Ovary (tissue), 3 donors: ENCODE results near the gene GHITM.

Experiments
- POLR2A ChIP-seq: fragments of 450-650 bp; IDR thresholded peaks from one replicate; pipeline ENCODE4 v1.6.1; 2017; ENCODE audit warnings: antibody characterized with exemption, mild to moderate bottlenecking, moderate library complexity
- TF ChIP-seq, protein P1 (sequence below), 3 donors: fragments of 450-650 bp in 2 of 3; fragments of 200-600 bp in 1 of 3; IDR thresholded peaks; one replicate each; pipeline versions ENCODE4 v1.5.1 to v1.8.0; 2016 to 2022; ENCODE audit warnings: antibody characterized with exemption in 3 of 3, mild to moderate bottlenecking in 1 of 3
- donor health status: DM: no; HTN: no; CAD: no.

DNA sequence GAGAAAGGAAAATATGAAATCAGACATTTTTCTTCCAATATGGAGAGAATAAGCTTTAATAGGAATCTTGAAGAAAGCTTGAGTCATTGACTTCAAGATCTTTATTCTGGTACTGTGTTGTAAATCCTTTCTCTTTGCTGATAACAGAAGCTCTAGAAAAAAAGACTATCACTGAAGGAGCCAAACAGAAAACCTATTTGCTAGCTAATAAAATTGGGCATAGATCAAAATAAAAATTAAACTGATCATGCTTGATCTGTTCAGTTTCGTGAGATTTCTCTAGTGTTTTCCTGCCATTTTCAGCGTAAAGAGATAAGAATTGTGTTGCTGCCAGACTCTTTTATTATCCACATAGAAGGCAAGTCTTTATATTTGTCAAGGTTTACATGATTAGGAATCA, 1.5 kb upstream of the GHITM start:
- TF ChIP-seq, protein P1, sequence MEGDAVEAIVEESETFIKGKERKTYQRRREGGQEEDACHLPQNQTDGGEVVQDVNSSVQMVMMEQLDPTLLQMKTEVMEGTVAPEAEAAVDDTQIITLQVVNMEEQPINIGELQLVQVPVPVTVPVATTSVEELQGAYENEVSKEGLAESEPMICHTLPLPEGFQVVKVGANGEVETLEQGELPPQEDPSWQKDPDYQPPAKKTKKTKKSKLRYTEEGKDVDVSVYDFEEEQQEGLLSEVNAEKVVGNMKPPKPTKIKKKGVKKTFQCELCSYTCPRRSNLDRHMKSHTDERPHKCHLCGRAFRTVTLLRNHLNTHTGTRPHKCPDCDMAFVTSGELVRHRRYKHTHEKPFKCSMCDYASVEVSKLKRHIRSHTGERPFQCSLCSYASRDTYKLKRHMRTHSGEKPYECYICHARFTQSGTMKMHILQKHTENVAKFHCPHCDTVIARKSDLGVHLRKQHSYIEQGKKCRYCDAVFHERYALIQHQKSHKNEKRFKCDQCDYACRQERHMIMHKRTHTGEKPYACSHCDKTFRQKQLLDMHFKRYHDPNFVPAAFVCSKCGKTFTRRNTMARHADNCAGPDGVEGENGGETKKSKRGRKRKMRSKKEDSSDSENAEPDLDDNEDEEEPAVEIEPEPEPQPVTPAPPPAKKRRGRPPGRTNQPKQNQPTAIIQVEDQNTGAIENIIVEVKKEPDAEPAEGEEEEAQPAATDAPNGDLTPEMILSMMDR (IDR thresholded peaks at IDR 0.05): no peak
- TF ChIP-seq POLR2A: no peak
